HG03565 (cell line): Measurements from ENCODE around the gene GPR132.
"Not testable (repeated sequence)": the region's sequence is repeated elsewhere in the genome, so short reads cannot be mapped to it uniquely, and the experiment has no call there.

ENCODE experiments used
- ATAC-seq: cut with Tn5 transposase; IDR thresholded peaks from one replicate; pipeline ENCODE4 v1.9.1; 2021; ENCODE audit warnings: mild to moderate bottlenecking, moderate library complexity; ENCODE audit not compliant: unreplicated experiment

Gene GPR132, protein sequence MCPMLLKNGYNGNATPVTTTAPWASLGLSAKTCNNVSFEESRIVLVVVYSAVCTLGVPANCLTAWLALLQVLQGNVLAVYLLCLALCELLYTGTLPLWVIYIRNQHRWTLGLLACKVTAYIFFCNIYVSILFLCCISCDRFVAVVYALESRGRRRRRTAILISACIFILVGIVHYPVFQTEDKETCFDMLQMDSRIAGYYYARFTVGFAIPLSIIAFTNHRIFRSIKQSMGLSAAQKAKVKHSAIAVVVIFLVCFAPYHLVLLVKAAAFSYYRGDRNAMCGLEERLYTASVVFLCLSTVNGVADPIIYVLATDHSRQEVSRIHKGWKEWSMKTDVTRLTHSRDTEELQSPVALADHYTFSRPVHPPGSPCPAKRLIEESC

DNA sequence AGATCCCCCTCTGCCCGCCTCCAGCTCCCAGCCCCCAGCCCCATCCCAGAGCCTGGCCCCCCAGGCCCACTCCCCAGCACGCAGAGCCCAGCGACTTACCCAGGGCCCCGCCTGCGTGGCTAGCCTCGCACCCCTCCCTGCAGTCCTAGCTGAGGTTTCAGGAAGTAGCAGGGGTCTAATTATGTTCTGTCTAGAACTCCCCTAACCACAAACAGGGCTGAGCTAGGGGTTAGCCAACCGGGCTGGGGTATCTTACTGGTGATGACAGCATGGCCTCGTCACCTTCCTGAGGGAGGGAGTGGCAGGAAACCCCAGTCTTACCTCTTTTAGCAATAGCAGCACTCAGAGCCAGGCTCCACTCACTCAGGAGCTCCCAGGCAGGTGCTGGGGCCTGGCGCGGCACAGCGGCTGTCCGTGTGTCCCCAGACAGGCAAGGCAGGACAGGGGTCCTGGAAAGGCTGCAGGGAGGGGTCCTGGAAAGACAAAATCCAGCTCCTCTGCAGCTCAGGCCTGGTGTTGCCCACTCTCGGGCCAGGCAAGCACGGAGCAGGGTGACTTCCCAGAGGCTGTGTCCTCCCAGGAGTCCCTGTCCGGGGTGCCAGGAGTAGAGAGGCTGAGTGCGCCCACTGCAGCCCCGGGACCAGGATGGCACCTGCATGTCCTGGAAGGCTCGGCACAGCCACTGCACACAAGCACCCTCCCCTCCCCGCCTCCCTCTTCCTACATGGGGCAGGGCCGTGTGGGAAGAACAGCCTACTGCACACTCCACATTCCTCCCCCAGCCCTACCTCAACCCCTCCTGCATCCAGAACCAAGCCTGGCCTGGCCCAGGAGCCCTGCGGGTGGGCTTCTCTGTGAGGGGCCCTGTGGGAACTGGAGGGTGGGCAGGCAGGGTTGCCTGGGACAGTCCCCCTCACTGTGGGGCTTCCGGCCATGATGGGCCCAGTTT is at the start of gene GPR132:
TSS of gene GPR132 (minus strand) at position 151 of the 949 bp plus-strand sequence. CDS start 10,010 bp downstream, outside the sequence.
- peak; percentile 40 for ATAC-seq

GRCh38 chr14:105109243-105109642 is 44.0 kb upstream of the GPR132 start:
- ATAC-seq = not testable (repeated sequence)

GRCh38 chr14:105108516-105108864 is 43.3 kb upstream of the GPR132 start:
- no peak for ATAC-seq

GRCh38 chr14:105107781-105108515 is 42.7 kb upstream of the GPR132 start:
- no peak for ATAC-seq

DNA sequence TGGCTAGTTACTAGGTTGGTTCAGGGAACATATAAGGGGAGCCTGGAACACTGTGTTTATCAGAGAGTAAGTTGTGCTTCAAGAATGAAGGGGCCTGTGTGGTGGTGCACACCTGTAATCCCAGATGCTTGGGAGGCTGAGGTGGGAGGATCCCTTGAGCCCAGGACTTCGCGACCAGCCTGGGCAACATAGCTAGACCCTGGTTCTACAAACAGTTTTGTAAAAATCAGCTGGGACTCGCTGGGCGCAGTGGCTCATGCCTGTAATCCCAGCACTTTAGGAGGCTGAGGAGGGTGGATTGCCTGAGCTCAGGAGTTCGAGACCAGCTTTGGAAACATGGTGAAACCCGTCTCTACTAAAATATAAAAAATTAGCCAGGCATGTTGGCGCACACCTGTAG is 42.1 kb upstream of the GPR132 start:
- no peak for ATAC-seq

- no peak for ATAC-seq
Observed at GRCh38 chr14:105105158-105105557, 39.9 kb upstream of the GPR132 start.

- ATAC-seq = no peak
Observed at GRCh38 chr14:105102893-105103292, 37.7 kb upstream of the GPR132 start.

DNA sequence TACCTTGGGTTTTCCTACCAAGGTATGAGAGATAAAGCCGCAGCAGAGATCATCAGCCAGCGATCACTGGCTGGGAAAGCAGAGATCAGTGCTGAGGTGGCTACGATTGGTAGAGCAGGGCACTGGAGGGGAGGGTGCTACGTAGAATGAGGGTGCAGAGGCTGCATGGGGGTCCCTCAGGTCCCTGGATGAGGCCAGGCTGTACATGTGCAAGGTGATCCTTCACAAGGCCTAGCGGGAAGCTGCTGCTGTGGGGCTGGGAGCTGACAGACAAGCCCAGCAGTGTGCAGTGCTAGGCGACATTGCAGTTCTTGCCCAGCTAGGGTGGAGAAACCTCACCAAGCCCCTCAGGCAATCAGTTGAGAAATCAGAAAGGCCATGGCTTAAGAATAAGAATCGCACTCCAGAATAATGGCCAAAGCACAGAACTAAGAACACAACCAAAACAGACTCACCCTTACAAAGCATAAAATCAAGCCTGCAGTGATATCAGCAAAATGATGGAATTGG is 37.2 kb upstream of the GPR132 start:
- no peak for ATAC-seq

DNA sequence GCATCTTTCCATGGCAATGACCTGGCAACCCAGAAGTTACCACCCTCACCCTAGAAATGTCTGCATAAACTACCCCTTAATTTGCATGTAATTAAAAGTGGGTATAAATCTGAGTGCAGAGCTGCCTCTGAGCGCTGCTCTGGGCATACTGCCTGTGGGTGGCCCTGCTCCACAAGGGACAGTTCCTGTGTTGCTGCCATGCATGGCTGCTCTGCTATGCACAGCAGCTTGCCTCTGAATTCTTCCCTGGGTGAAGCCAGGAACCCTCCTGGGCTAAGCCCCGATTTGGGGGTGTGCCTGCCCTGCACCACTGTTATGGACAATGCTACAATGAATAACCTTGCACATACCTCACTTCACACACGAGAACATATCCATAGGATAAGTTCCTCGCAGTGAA is 35.7 kb upstream of the GPR132 start:
- no peak for ATAC-seq

- no peak for ATAC-seq
Observed at GRCh38 chr14:105099778-105100177, 34.5 kb upstream of the GPR132 start.

DNA sequence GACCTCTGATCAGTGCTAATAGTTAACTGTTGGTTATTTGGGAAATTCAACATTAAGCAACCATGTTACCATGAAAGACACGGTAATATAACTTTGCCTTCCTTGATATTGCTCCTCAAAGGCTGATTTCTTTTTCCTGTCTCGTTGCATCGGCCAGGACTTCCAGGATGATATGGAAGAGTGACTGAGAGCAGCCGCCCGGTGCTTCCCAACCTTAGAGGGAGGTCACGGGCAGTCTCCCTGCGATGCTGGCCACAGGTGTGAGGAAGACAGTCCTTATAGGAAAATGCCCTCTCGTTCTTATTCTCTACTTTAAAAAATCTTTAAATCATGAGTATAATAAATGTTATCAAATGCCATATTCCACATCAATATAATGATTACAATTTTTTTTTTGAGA is 33.1 kb upstream of the GPR132 start:
- ATAC-seq = no peak

GRCh38 chr14:105097794-105098127 is 32.5 kb upstream of the GPR132 start:
- ATAC-seq = no peak

- no peak for ATAC-seq
Observed at GRCh38 chr14:105096206-105096875, 31.1 kb upstream of the GPR132 start.

GRCh38 chr14:105095236-105095805 is 30.1 kb upstream of the GPR132 start:
- no peak for ATAC-seq

- ATAC-seq = no peak
Observed at GRCh38 chr14:105094193-105094907, 29.1 kb upstream of the GPR132 start.

DNA sequence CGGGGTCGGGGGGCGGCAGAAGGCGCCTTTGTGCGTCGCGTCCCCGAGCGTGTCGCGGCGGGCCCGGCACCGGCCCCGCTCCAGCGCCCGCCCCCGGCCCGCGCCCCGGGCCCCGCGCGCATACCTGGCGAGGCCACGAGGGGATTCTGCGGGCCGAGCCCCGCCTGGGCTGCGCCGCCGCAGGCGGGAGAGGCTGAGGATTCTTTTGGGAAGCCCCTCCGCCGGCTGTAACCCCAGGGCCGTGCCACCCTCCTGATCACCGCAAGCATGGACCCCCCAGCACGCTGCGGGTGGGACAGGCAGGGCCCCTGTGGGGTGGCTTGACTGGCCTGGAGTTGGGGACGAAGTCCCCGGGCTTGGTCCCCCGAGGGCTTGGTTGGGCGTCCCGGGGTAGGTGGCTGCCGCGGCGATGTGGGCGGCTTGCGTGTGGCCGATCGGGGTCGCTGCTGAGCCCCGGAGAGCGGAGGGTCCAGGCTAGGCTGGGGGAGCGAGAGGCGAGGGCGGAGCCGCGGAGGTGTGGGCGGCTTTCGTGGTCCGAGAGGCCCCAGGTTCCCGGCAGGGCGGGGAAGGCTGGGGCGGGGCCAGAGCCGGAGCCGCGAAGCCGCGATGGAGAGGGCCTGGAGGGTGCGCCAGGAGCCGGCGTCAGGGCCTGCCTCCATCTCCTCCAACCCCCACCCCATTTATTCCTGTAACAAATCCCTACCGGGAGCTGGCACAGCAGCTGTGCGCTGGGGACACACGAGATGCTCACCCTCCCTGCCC is 28.4 kb upstream of the GPR132 start:
- ATAC-seq = no peak

GRCh38 chr14:105093038-105093430 is 27.8 kb upstream of the GPR132 start:
- ATAC-seq = no peak

GRCh38 chr14:105092171-105093037 is 27.2 kb upstream of the GPR132 start:
- ATAC-seq = no peak
